IMR-90 (cell line): Measurements from ENCODE around the gene SH3D21.

Experiments used
- MAZ ChIP-seq: IDR thresholded peaks from 2 replicates; pipeline ENCODE4 v1.6.1; 2012; ENCODE audit warnings: low read depth, mild to moderate bottlenecking, low read length, improper control_type of control experiment, moderate library complexity, borderline replicate concordance
- POLR2A ChIP-seq: IDR thresholded peaks from 2 replicates; pipeline ENCODE4 v1.6.1; 2012; ENCODE audit warnings: mild to moderate bottlenecking, low read depth, low read length
- RCOR1 ChIP-seq: IDR thresholded peaks from 2 replicates; pipeline ENCODE4 v1.6.1; 2012; ENCODE audit warnings: mild to moderate bottlenecking, low read length, improper control_type of control experiment; ENCODE audit not compliant: insufficient replicate concordance
- RFX5 ChIP-seq: IDR thresholded peaks from 2 replicates; pipeline ENCODE4 v1.8.0; 2012; ENCODE audit warnings: low read depth, mild to moderate bottlenecking, low read length, moderate library complexity
- TF ChIP-seq, protein P1 (sequence below): conservative IDR thresholded peaks from 2 replicates; pipeline ENCODE4 v1.5.1; 2012; ENCODE audit warnings: mild to moderate bottlenecking, low read depth, low read length, improper control_type of control experiment
- TF ChIP-seq, protein P2 (sequence below): fragments of 150-350 bp; IDR thresholded peaks from 2 replicates; pipeline ENCODE4 v1.6.1; 2017; ENCODE audit warnings: mild to moderate bottlenecking, antibody characterized with exemption, low read length, low read depth

DNA sequence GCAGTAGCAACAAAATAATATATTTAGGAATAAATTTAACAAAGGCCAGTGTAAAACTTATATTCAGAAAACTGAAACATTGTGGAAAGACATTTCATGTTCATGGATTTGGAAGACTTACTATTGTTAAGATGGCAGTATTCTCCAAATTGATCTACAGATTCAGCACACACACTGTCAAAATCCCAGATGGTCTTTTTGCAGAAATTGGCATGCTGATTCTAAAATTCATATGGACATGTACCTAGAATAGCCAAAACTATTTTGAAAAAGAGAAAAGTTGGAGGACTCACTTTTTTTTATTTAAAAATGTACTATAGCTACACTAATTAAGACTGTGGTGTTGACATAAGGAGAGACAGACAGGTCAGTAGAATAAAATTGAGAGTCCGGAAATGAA, 32.0 kb upstream of the SH3D21 start:
- TF ChIP-seq, protein P1, sequence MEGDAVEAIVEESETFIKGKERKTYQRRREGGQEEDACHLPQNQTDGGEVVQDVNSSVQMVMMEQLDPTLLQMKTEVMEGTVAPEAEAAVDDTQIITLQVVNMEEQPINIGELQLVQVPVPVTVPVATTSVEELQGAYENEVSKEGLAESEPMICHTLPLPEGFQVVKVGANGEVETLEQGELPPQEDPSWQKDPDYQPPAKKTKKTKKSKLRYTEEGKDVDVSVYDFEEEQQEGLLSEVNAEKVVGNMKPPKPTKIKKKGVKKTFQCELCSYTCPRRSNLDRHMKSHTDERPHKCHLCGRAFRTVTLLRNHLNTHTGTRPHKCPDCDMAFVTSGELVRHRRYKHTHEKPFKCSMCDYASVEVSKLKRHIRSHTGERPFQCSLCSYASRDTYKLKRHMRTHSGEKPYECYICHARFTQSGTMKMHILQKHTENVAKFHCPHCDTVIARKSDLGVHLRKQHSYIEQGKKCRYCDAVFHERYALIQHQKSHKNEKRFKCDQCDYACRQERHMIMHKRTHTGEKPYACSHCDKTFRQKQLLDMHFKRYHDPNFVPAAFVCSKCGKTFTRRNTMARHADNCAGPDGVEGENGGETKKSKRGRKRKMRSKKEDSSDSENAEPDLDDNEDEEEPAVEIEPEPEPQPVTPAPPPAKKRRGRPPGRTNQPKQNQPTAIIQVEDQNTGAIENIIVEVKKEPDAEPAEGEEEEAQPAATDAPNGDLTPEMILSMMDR: no peak
- TF ChIP-seq RCOR1 (no peak), RFX5 (no peak), POLR2A (no peak), MAZ (no peak)
- TF ChIP-seq, protein P2, sequence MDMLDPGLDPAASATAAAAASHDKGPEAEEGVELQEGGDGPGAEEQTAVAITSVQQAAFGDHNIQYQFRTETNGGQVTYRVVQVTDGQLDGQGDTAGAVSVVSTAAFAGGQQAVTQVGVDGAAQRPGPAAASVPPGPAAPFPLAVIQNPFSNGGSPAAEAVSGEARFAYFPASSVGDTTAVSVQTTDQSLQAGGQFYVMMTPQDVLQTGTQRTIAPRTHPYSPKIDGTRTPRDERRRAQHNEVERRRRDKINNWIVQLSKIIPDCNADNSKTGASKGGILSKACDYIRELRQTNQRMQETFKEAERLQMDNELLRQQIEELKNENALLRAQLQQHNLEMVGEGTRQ: no peak
